Measurements from ENCODE around the gene STRN3. TPM values are rescaled to one million over a fixed set of nuclear protein-coding genes. Genes with fewer than 3 reads are reported as not detected.

The STRN3 gene
- total RNA-seq, 1 donor from 2014 or later, result 35.0 TPM

DNA sequence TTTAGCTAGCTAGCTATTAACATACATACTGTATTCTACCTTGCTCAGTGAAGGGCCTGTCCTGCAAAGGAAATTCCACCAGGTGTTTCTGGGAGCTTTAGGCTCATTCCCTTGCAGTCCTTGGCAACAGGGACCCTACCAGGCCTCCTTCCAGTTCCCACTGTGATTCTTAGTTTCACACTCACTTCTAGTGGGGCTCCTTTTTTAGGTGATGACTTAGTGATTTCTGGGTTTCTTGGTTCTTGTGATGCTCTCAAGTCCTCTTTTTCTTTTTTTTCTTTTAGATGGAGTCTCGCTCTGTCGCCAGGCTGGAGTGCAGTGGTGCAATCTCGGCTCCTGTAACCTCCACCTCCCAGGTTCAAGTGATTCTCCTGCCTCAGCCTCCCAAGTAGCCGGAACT is 10.4 kb upstream of the STRN3 start:
- H3K9me3 ChIP-seq, result no peaks in the 10 kb centered on the region
- DNase-seq (no peak), ATAC-seq (no peak)
- no peaks in the 10 kb centered on the region for H3K4me1 ChIP-seq
- TF ChIP-seq, protein P1, sequence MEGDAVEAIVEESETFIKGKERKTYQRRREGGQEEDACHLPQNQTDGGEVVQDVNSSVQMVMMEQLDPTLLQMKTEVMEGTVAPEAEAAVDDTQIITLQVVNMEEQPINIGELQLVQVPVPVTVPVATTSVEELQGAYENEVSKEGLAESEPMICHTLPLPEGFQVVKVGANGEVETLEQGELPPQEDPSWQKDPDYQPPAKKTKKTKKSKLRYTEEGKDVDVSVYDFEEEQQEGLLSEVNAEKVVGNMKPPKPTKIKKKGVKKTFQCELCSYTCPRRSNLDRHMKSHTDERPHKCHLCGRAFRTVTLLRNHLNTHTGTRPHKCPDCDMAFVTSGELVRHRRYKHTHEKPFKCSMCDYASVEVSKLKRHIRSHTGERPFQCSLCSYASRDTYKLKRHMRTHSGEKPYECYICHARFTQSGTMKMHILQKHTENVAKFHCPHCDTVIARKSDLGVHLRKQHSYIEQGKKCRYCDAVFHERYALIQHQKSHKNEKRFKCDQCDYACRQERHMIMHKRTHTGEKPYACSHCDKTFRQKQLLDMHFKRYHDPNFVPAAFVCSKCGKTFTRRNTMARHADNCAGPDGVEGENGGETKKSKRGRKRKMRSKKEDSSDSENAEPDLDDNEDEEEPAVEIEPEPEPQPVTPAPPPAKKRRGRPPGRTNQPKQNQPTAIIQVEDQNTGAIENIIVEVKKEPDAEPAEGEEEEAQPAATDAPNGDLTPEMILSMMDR (IDR thresholded peaks at IDR 0.05), result no peak
- no peaks in the 10 kb centered on the region for H3K36me3 ChIP-seq
- H3K4me3 ChIP-seq, result no peak overlapping the region
- intact Hi-C loops (cut with DNase I), result no loop called here
- no peak overlapping the region for H3K27ac ChIP-seq
- H3K27me3 ChIP-seq, result no peaks in the 10 kb centered on the region

DNA sequence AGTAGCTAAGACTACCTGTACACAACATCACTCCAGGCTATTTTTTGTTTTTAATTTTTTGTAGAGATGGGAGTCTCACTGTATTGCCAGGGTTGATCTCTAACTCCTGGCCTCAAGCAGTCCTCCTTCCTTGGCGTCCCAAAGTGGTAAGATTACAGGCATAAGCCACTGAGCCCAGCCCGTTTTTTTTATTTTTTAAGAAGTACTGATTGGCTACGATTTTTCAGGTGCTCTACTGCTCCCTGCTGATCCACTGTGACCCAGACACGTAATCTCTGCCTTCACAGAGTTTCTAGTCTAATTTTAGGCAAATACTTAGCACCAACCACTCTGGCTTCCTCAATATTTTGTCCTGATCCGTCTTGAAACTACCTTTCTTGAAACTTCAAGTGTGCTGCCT is 4.3 kb upstream of the STRN3 start:
- DNase-seq (no peak), ATAC-seq (no peak)
- H3K4me3 ChIP-seq, result no peak overlapping the region
- intact Hi-C loops (cut with DNase I), result no loop called here
- H3K4me1 ChIP-seq, result peaks cover 5% of the 10 kb centered on the region
- TF ChIP-seq, protein P1 (IDR thresholded peaks at IDR 0.05), result no peak
- no peaks in the 10 kb centered on the region for H3K36me3 ChIP-seq
- no peak overlapping the region for H3K27ac ChIP-seq
- H3K27me3 ChIP-seq, result no peaks in the 10 kb centered on the region
- no peaks in the 10 kb centered on the region for H3K9me3 ChIP-seq

DNA sequence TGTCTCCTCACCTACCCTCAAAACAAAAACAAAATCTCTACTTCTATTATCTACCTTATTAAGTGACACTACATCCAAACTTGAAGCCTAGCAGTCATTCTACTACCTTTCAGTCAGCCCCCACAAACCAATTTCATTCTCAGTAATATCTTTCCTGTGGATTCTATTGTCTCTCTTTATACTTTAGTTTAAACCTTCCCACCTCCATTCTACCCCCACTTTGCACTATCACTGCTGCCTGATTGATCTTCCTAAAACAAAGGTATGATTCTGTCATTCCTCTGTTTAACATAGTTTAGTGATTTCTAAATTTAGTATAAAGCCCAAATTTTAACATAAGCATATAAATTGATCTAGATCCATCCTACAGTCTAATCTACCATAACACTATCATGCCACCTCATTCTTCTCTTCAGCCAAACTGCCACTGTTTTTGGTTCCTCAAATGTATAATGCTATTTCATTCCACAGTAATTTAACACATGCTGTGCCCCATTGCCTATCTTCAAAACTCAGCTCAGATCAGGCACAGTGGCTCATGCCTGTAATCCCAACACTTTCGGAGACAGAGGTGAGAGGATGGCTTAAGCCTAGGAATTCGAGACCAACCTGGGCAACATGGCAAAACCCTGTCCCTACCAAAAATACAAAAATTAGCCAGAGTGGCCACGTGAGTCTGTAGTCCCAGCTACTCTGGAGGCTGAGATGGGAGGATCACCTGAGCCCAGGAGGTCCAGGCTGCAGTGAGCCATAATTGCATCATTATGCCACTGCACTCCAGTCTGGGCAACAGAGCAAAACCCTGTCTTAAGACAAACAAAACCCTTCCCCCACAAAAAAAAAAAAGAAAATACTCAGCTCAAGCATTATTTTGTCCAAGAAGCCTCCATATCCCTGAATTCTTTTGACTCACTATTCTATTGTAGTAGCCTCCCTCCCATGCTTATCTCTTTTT is 3.1 kb upstream of the STRN3 start:
- ATAC-seq, result no peak
- no peak overlapping the region for H3K27ac ChIP-seq
- intact Hi-C loops (cut with DNase I), result loop anchor here (10.0 kb wide), 1 partner anchor 46 kb away; no protein-coding TSS in a partner anchor
- no peak for DNase-seq
- no peaks in the 10 kb centered on the region for H3K27me3 ChIP-seq
- peaks cover 8% of the 10 kb centered on the region for H3K4me1 ChIP-seq
- TF ChIP-seq, protein P1 (IDR thresholded peaks at IDR 0.05), result no peak
- H3K9me3 ChIP-seq, result no peaks in the 10 kb centered on the region
- H3K4me3 ChIP-seq, result no peak overlapping the region
- no peaks in the 10 kb centered on the region for H3K36me3 ChIP-seq

DNA sequence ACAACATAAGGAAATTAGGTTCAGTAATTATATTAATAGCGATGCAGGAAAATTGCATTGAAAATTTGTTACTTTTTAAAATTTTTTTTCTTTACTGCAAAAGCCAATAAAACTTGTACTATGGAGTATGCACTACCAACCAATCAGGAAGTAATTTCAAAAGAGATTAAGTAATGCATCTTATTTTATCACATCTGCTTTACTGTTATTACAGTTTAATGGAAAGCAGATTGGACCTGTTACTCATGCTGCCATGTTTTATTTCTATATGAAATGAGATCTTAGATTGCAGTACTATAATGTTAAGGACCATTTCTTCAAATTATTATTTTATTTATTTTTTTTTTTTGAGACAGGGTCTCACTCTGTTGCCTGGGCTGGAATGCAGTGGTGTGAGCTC is 1.7 kb upstream of the STRN3 start:
- ATAC-seq, result no peak
- peak overlapping the region; percentile 78 for H3K4me3 ChIP-seq

DNA sequence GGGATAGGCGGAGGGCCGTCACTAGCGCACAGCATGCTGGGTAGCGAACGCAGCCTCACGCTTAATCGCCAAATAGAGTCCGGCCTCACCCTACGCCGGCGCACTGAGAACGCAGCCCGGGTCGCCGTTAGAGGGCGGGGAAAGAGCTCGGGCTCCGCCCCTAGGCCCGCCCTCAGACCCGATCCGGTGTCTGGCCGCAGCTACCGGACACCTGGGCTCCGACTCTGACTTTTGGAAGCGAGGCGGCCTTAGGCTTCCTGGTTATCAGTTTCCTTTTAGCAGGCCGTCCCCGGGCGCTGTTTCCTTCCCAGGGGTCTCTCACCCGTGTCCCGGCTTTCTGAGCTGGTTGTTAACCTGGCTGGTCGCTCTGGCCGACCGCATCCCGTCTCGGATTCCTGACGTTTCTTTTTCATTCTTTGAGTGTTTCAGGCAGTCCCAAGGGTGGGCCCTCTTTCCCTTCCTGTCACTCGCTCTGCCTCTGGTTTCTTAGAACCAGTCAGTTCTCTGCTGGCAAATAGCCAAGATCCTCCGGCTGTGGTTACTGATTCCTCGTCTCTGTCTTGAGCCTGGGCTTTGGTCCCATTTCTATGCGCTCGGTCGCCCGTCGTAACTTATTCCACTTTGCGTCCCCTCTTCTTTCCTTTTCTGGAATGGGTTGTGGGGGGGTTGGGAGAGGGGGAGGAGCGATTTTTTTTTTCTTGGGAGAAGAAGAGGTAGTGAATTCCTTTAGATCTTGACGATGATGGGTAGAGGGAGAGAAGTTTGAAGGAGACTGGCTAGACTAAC is 464 bp upstream of the STRN3 start:
- Histone ChIP-seq H3K27me3 (no peaks in the 10 kb centered on the region), H3K36me3 (no peaks in the 10 kb centered on the region), H3K27ac (peak overlapping the region; percentile 97), H3K4me3 (peak overlapping the region; percentile 78), H3K4me1 (peaks cover 22% of the 10 kb centered on the region), H3K9me3 (no peaks in the 10 kb centered on the region)
- peak; percentile 98 for DNase-seq
- TF ChIP-seq, protein P1 (IDR thresholded peaks at IDR 0.05), result no peak
- intact Hi-C loops (cut with DNase I), result loop anchor here (10.0 kb wide), 1 partner anchor 48 kb away; no protein-coding TSS in a partner anchor
- peak; percentile 98 for ATAC-seq

More for the DNA sequence above, 1.7 kb upstream of the STRN3 start:
- intact Hi-C loops (cut with DNase I), result loop anchor here (10.0 kb wide), 1 partner anchor 47 kb away; no protein-coding TSS in a partner anchor
- TF ChIP-seq, protein P1 (IDR thresholded peaks at IDR 0.05), result no peak
- H3K27me3 ChIP-seq, result no peaks in the 10 kb centered on the region
- DNase-seq, result no peak
- H3K27ac ChIP-seq, result no peak overlapping the region
- H3K4me1 ChIP-seq, result peaks cover 22% of the 10 kb centered on the region
- no peaks in the 10 kb centered on the region for H3K36me3 ChIP-seq
- H3K9me3 ChIP-seq, result no peaks in the 10 kb centered on the region

Measured in upper lobe of right lung (tissue), 1 donor.